GM21717 (cell line): Measurements from ENCODE around the gene SERPINA10.
"Not testable (repeated sequence)": the region's sequence is repeated elsewhere in the genome, so short reads cannot be mapped to it uniquely, and the experiment has no call there.

Source experiments
- ATAC-seq: cut with Tn5 transposase; IDR thresholded peaks from one replicate; pipeline ENCODE4 v1.9.1; 2021; ENCODE audit warnings: mild to moderate bottlenecking, moderate library complexity; ENCODE audit not compliant: unreplicated experiment

SERPINA10 gene

DNA sequence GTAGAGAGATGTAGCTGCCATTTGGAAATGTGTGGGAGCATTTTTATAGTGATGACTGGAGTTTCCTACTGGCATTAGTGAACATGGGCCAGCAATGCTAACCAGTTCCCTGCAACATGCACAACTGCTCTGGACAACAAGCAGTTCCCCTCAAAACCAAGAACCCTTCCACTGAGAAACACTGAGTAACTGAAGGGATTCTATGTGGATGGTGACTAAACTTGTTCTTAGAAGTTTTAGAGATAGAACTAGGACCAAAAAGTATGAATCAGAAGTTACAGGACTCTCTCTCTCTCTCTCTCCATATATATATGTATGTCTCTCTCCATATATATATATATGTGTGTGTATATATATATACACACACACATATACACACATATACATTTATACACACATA, 7.9 kb downstream of the SERPINA10 start:
- no peak for ATAC-seq

DNA sequence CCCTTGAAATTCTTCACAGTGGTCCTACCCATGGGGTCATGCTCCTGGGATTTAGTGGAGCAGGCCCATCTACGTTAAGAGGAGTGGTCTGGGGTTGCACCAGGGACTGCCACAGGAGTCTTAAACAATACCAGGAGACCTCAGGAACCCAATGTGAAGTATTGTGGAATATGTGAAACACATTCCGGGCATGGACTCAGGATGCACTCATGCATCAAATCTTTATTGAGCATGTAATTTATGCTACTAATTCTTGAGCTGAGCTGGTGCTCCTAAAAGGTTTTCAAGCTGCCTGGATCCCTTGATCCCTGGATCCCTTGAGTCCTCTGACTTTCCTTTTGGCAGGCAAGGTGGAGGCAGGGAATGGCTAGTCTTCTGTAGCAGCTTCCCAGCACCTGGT, 8.8 kb downstream of the SERPINA10 start:
- no peak for ATAC-seq

DNA sequence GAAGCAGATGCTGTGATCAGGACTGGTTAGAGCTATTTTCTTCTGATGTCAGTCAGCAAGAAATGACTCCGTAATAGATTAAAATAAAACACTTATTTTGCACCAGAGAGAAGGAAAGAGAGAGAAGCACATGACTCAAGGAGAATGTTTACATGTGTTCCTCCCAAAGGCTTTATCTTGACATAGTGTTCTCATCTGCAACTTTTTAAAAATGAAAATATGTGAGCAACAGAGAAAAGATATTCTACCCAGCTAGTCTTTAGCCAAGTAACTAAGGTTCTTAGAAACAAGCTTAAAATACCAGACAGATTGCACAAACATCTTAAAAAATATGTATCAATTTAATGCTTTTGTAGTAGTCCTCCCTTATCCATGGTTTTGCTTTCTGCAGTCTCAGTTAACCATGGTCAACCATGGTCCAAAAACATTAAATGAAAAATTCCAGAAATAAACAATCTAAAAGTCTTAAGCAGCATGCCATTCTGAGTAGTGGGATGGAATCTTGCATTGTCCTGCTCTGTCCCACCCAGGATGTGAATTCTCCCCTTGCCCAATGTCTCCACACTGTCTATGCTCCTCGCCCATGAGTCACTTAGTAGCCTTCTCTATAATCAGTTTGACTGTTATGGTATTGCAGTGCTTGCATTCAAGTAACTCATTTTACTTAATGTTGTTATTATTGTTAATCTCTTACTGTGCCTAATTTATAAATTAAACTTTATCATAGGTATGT, 9.9 kb downstream of the SERPINA10 start:
- ATAC-seq: no peak

DNA sequence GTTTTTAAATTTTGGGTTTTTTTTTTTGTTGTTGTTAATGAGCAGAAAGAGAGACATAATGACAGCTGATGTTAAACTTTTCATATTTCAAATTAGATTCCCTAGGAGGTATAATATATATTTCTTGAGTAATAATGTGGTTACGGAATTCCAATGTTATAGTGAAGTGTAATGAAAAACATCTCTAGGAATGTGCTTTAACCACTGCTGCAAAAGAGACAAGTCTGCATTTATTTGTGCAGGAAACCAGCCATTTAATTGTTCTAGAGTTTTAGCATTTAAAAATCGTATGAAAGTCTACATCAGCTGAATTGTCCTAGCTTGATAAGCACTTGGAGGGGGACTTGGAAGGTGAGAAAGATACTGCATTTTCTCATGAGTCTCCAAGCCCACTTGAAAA, 14.3 kb downstream of the SERPINA10 start:
- ATAC-seq: no peak

DNA sequence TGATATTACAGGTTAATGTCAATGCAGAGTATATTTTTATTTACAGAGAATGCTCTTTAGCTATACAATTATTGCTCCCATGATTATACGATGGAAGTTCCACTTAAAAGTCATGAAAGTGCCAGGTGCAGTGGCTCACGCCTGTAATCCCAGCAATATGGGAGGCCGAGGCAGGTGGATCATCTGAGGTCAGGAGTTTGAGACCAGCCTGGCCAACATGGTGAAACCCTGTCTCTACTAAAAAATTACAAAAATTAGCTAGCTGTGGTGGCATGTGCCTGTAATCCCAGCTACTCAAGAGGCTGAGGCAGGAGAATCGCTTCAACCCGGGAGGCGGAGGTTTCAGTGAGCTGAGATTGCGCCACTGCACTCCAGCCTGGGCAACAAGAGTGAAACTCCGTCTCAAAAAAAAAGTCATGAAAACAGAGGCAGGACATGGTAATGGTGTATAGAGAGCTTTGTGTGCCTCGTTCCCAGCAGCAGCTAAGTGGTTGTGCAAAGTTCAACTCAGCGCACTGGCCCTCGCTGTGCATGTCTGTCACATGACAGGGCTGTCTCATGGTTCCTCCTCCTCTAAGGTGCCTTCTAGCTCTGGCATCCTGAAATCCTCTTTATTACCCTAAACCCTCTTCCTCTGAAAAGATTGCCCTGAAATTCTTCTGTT, 16.0 kb downstream of the SERPINA10 start:
- ATAC-seq: not testable (repeated sequence)

DNA sequence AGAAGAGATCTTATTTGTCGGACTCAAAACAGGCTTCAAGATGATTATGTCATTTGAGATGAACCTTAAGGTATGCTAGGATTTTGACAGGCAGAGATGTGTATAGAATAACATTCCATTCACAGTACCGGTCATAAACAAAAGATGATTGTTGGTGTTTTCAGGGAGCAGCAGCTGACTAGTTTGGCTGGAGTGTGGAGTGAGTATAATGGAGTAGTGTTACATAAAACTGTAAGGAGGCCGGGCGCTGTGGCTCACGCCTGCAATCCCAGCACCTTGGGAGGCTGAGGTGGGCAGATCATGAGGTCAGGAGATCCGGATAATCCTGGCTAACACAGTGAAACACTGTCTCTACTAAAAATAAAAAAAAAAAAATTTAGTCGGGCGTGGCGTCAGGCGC, 23.9 kb downstream of the SERPINA10 start:
- no peak for ATAC-seq

DNA sequence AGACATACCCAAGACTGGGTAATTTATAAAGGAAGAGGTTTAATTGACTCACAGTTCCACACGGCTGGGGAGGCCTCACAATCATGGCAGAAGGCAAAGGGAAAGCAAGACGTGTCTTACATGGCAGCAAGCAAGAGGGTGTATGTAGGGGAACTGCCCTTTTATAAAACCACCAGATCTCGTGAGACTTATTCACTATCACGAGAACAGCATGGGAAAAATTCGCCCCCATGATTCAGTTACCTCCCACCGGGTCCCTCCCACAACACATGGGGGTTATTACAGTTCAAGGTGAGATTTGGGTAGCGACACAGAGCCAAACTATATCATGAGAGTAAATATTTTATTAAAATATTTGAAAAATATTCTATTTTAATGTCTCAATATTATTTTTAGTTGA, 24.5 kb downstream of the SERPINA10 start:
- ATAC-seq: not testable (repeated sequence)

DNA sequence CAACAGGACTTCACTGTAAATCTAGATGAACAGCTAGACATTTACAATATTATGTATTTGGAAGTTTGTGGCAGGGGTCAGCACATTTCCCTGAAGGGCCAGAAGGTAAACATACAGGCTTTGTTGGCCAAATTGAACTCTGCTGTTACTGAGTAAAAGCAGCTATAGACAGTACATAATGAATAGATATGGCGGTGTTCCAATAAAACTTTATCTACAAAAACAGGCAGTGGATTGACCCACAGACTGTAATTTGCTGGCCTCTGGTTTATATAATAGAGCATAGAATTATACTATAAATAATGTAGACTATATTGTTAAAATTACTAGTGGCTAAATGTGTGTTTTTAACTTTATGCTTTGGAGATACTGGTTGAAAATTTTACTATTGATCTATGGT, 25.7 kb downstream of the SERPINA10 start:
- ATAC-seq: no peak

DNA sequence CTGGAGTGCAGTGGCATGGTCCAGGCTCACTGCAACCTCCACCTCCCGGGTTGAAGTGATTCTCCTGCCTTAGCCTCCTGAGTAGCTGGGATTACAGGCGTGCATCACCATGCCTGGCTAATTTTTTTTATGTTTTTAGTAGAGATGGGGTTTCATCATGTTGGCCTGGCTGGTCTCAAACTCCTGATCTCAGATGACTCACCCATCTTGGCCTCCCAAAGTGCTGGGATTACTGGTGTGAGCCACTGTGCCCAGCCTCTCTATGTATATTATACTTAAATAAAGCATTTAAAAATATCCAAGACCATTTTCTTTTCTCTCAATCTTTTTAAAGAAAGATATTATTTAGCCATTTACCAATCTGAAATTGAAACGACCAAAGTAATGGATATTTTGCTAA, 28.9 kb downstream of the SERPINA10 start:
- not testable (repeated sequence) for ATAC-seq

DNA sequence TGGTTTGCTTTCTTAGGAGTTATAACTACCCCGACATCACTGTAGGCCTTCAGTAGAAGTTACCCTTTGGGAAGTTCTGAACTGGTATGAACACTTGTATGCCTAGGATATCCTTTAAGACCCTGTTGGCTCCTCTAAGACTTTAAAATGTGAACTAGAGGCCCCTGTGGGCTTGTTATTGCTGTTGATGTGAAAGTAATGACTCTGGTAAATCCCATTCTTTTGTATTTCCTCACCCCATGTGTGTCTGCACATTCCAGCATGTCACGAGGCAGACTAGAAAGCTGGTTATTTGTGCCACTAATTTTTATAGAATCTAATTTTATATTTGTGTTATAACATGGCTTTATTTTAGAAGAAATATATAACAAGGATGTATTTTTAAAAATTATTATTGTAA, 48.9 kb downstream of the SERPINA10 start:
- no peak for ATAC-seq

DNA sequence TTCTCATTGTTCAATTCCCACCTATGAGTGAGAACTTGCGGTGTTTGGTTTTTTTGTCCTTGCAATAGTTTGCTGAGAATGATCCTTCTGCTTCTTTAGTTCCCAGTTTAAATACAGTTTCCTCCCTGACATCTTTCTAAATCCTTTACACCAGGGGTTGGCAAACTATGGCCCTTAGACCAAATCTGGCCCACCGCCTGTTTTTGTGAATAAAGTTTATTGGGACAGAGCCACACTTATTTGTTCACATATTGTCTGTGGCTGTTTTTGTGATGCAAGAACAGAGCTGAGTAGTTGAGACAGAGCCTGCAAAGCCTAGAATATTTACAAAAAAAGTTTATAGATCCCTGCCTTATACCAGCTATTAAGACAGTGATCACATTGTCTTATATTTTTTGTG, 53.7 kb downstream of the SERPINA10 start:
- ATAC-seq: no peak

DNA sequence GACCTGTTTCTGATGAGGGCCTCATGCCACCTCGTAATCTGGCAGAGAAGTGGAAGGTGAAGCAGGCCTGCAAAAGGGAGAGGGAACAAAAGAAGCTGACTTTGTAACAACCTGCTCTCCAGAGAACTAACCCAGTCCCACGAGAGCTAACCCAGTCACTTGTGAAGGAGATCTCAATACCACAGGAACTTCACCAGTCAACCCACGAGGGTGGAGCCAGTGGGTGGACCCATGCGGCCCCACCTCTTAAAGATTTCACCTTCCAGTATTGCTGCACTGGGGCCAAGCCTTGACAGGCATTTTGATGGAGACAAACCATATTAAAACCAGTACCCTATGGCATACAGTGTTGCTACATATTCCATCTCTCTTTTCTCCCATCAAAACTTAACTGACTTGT, 55.1 kb downstream of the SERPINA10 start:
- no peak for ATAC-seq

DNA sequence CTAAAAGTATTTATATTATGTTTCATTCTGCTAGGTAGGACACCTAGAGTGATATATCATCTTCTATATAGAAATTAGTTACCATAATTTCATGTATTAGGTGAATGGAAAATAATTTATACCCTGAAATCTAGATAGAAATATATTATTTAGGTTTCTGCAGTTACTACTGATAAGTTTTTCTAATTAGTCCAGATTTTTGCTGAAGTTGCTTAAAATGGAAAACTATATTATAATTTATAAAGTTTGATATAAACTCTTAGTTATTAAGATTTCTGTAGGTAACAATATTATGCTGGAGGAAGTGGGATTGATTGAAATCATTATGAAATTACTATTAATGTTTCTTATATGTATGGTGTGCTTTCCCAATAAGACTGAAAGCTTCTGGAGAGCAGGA, 56.0 kb downstream of the SERPINA10 start:
- no peak for ATAC-seq
